ENCODE data around the gene CLDND1.

CLDND1 gene

DNA sequence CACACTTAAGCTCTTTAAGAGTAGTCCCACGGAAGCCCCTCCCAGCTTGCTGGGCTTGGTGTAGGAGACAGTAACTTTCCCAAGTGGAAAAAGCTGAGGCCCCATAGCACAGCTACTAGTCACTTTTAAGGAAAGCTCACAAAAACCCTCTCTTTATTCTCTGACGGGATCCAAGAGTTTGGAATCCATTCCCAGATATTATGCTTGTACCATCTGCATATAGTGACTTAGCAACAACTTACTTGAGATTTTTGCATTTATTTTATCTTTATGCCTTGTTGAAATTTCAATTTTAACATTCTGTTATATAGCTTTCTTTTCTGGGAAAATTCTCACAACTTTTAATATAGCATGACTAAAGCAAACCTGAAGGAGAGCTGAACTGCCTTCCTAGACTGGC is 28.5 kb upstream of the CLDND1 start:
- no peak for DNase-seq

DNA sequence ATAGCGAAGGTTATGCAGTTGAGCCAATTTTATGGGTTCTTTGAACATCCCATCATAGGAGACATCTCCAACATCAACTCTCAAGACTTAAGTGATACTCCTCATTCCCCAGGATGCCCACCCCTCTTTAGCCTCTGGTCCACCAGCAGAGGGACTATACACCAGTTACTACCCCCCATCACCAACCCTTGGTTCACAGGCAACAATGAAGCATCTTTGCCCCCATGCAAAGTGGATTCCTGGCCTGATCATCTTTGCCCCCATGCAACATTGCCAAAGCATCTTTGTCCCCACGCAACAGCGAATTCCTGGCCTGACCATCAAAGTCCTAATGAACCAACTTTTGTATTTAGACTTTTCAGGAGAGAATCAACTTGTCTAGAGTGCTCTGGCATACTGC is 28.1 kb upstream of the CLDND1 start:
- DNase-seq: no peak

DNA sequence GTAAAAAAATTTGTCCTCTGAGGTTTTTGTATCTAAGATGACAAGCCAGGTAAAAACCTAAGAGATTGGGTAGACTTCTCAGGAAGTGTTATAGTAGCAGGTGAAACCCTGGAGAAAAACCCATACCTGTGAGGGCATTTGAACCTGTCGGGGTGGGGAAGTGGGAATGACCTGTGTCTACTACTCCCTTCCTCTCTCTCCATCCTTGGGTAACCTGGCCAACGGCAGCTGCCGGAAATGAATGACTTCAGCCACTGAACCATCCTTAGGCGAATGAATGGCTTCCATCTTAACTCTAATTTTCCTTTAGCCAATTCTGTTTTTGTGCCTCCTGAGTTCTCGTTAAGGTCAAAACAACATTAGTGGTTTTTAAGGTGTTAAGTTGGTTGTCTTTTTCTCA is 25.8 kb upstream of the CLDND1 start:
- DNase-seq: no peak

DNA sequence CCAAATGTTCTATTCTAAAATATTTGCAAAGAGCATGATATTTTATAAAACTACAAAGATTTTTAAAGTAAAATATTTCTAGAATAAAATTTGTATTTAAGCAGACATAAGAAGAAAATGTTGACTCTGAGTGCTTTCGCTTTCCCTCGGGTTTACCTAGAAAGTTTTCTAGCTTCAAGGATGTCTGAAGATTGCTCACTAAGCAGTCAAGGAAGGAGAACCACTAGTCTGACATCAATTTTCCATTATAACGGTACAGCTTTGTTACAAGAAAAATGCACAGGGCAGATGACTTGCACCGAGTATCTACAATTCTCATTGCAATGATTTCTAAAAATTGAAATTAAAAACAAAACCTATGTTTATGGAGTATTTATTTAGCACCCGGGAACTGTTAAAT is 23.2 kb upstream of the CLDND1 start:
- DNase-seq: no peak

DNA sequence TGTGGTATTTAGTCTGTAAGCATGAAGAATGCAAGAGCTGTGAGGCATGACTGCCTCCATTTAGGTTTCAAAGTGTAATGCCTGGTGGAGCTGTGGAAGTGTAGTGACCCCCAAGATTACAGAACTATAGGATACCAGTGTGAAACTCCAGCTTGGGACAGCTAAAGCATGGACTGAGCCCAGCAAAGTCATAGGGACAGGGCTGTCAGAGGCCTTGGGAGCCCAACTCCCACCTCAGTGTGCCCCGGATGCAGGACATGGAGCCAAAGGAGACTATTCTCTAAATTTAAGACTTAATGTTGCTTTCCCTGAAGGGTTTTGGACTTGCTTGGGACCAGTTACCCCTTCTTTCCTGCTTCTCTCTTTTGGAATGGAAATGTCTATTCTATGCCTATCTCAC is 19.9 kb upstream of the CLDND1 start:
- DNase-seq: no peak

DNA sequence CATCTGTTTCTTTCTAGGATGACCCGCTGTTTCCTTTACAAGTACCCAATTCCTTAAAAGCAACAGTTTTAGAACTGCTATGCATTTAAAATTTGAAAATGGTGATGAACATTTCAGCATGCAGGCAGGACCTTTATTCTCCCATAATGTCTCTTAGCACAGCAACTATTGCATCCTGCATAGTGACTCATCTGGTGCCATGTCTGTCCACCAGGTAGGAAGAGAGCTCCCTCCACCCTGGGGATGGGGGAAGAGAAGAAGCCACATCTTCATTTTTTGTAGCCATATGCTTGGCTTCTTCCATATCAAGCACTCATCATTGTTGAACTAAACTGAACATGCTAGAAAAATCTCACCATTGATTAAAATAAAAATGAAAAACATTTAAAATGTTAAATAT is 19.0 kb upstream of the CLDND1 start:
- no peak for DNase-seq

DNA sequence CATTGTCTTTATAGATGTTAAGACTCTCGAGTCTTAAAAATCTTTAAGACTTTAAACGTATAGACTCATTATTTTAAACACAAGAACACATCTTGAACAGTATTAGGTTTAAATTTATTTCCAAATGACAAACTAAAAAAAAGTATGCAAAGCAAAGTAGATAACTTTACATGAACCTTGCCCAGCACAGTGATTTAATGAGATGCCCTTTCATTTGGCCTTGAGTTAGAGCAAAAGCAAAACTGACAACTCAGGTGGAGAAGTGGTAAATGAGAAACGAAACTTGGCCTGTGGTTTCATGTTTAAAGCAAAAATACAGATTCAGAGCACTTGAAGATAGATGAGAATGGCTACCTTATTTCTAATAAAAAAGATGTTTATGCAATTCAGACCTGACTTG is 17.6 kb upstream of the CLDND1 start:
- DNase-seq: no peak

DNA sequence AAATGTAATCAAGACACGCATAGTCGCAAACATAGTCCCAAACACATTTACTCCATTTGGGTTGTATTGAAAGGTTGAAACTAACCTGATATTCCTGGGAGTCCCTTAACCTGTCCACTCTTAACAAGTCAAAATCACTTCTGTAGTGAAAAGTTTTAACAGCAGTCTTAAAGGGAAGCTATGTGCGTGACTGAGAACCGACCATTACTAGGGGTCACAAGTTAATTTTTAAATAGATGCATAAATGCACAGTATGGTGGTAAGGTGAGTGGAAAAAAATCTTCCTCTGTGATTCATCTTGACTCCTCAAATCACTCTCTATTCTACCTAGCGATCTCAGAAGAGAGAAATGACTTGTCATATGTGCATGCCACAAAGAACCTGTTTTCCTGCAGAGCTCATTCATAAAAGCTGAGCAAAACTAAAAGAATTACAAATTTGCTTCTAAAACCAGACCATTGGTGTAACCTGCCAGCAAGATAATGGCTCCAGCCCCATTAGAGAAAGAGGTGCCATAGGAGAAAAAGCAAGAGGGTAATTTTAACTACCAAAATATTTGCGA is 13.8 kb upstream of the CLDND1 start:
- no peak for DNase-seq

DNA sequence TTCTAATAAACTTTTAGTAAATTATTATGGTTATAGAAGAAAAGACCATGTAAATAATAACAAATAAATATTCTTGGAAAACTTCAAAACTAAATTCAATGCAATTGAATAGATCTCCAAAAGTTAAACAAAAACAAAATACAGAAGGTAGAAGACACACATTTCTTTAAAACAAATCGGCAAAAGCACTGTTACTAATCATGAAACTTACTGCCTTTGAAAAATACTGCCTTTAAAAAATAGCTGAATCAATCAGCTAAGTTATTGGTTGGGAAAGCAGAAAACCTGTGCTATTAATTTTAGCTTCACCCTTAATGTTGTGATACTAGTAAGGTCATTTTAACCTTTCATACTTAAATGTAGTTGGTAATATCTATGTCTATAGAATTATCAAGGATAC is 12.0 kb upstream of the CLDND1 start:
- no peak for DNase-seq

DNA sequence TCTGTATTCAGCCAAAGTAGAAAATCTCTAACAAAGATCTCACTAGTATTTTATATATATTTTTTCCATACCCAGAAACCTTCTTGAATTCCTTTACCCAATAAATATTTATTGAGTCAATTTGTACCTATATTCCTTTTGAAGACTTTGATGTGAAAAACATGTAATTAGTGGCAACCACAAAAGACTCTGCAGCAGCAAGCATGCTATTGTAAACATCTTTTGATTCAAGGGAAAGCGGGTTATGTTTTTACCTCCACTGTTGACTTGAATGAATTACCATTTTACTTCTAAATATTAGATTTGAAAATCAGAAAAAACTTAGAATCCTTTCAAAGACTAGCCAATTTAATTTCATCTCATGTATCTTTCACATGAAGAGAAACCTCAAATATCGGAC is 11.5 kb upstream of the CLDND1 start:
- DNase-seq: no peak

DNA sequence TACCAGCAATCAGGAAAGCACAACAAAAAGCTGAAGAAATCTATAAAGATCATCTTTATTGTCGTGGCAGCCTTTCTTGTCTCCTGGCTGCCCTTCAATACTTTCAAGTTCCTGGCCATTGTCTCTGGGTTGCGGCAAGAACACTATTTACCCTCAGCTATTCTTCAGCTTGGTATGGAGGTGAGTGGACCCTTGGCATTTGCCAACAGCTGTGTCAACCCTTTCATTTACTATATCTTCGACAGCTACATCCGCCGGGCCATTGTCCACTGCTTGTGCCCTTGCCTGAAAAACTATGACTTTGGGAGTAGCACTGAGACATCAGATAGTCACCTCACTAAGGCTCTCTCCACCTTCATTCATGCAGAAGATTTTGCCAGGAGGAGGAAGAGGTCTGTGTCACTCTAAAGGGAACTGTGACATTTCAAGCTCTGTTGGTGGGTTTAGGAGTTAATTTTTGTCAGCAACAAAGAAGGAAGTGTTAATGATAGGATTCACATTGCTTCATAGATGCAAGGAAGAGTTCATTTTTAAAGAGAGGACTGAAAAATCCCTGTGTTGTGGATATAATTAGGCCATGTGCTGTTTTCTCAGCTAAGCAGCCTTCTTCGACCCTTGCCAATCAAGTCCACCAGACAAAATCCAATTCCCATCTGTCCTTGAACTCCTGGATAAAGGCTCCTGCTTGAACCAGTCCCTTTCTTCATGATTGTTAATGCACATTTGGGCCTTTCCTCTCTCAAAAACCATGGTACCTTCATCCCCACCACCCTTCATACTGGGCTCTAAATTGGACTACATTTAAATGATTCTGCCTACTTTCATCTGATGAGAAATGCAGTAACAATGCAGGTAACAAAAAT is 10.2 kb upstream of the CLDND1 start:
- no peak for DNase-seq

DNA sequence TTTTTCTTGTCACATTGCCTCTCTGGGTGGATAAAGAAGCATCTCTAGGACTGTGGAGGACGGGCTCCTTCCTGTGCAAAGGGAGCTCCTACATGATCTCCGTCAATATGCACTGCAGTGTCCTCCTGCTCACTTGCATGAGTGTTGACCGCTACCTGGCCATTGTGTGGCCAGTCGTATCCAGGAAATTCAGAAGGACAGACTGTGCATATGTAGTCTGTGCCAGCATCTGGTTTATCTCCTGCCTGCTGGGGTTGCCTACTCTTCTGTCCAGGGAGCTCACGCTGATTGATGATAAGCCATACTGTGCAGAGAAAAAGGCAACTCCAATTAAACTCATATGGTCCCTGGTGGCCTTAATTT is 9.6 kb upstream of the CLDND1 start:
- DNase-seq: no peak

DNA sequence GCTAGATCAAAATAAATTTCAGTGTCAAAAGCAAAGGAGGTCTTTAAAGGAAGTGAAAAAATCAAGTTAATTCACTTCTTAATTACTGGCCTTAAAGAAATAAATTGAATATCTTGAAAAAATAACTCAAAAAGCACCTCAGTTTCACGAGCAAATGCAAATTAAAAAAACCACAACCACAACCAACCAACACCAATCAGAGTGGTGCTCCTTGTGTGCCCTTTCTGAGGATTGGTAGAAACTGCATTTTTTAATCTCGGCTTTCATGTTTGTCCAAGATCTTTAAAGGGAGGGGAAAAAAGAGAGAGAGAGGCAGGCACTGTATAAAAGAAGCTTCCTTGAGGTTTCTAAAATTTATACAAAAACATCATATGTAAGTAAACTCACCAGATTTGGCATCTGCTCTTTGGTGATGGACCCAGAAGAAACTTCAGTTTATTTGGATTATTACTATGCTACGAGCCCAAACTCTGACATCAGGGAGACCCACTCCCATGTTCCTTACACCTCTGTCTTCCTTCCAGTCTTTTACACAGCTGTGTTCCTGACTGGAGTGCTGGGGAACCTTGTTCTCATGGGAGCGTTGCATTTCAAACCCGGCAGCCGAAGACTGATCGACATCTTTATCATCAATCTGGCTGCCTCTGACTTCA is 9.0 kb upstream of the CLDND1 start, which contains the start of gene GPR15:
Gene GPR15, plus strand, starts transcription at position 357 of the 653 bp plus-strand sequence. Its CDS starts 56 bp downstream, at position 413.
- no peak for DNase-seq

DNA sequence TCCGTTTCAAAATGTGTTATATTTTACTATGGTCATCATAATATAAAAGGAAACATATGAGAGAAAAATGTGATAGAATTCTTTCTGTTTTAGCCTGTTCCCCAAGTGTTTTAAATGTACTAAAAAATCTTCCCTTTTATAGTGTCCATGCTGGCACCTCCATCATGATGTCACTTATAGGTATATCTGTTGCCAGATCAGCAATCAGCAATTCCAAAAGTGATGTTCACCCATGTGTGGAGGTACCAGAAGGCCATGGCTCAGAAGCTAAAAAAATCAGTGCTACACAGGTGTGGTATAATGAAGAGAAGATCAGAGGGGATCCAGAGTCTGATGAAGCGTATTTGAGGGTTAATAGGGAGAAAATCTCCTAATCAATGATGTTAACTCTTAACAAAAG is 8.0 kb upstream of the CLDND1 start:
- DNase-seq: no peak

DNA sequence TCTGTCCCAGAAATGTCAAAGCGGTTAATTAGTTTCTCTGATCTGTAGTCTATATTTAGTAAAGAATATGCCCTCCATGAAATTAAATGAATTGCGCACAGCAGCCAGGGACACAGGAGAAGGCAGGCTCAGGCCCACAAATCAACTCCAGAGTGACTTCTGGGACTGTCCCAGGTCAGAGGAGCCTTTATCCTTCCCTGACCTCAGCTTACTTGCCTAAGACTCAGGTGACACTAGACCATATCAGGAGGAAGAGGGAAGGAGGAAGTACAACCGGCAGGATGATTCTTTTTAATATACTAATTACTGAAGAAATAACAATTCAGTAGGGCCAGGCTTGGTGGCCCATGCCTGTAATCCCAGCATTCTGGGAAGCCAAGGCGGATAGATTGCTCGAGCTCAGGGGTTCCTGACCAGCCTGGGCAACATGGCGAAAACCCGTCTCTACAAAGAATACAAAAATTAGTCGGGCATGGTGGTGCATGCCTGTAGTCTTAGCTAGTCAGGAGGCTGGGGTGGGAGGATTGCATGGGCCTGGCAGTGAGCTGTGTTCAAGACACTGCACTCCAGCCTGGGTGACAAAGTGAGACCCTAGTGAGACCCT is 7.3 kb upstream of the CLDND1 start:
- peak in 1 of 2 donors; percentile 13 for DNase-seq

DNA sequence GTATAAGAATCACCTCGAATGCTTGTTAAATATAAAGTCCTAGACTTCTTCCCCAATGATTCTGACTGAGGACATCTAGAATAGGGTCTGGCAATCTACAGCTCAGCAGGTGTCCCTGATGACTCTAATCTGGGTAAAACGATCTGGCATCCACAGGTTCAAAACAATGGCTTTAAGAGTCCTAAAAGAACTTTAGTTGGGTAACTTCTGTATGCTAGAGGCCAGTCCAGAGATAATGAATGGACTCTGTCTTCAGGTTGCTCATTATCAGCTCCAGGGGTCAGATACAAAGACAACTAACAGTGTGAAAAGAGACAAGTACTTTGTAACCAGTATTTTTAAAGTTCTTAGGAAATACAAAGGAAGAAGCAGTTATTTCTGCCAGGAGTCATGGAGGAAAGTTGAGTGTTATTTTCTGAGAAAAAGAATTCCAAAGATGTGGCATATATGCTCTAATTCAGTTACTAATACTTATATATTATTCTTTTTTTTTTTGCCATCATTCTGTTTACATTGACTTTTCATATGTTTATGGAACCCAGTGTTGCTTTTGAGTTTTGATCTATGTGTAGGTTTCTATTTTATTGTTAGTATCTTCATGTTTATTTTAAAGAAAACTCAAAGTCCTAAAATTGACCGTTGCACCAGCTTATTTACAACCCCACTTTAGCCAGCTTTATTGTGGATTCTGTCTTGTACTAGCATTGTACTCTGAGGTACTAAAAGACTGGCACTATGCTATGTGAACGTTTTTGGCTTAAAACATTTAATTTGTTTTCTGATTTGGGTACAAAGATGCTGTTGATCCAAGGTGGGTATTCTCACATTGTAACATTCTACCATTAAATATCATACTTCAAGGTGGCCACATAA is 6.0 kb upstream of the CLDND1 start:
- no peak for DNase-seq

DNA sequence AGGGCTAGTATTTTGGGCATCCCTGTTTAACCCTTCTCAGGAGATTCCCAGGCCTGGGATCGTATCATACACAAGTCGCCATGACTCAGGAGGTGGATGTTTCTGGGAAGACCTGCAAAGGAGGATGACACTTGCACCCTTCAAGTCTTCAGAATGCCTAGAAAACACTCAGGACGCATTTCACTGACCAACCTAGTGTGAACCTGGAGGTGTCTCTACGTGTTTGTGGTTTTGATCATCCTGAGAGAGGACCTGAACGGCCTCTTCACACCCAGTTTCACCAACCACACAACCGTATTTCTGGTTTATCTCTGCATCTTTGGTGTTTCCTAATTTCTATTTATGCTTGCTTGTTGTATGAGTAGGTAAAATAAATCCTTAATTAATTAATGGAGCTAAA is 2.8 kb upstream of the CLDND1 start:
- no peak for DNase-seq

DNA sequence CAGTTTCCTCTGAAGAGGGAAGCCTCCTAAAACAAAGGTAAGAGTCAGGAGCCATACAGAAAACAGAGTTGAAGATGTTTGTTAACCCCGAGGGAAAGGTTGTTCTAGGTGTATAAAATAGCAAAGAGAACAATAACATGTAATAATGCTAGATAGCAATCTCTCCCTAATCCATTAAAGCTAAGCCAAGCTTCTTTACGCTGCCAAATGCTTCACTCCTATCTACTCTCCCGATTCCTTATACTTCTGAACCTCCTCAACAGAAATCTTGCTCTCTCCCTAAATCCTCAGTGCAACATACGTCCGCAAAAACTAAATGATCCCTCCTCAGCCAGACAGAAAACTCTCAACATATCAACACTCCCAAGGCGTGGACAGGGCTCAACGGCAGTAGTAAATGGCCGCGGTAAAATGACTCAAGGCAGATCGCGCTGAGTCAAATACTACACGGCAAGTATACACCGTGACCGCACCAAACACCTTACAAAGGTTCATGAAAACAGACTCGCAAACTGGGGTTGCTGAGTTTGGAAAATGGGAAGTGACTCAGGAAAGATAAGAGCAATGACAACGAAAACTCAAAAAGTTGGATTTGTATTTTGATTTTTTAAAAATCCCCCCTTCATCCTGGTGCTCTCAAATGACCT is 682 bp downstream of the CLDND1 start:
- DNase-seq: peak; percentile 16

DNA sequence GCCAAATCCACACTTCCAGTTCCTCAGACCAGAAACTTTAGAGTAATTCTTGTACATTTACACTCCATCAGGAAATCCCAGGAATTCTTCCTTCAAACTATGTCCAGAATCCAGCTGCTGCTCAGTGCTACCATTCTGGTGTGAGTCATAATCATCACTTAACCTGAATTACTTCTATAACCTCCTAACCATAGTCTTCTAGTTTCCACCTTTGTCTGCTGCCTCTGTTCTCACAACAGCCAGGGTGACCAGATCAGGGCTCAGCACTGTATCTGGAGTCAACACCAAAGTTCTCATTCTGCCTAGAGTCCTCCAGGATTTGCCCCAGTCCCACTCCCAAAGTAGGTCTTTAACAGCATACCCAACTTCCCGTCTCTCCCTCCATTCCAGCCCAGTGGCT is 3.4 kb downstream of the CLDND1 start:
- no peak for DNase-seq

DNA sequence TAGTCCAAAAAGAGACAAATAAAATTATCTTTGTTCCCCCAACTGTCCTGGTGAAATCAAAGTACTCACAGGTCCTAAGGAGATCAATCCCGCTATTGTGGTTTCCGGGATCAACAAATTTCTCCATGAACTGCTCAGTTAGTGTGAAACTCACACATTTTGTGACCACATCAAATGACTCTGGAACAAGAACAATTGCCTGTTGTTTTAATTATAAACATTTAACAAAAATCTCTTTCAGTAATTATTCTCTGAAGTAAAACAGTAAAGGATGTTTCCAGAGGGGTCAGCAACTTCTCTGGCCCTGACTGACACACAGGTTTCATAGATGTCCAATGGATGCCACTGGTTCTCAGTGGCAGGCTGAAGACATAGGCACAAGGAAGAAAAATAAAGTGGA is 3.9 kb downstream of the CLDND1 start:
- no peak for DNase-seq

DNA sequence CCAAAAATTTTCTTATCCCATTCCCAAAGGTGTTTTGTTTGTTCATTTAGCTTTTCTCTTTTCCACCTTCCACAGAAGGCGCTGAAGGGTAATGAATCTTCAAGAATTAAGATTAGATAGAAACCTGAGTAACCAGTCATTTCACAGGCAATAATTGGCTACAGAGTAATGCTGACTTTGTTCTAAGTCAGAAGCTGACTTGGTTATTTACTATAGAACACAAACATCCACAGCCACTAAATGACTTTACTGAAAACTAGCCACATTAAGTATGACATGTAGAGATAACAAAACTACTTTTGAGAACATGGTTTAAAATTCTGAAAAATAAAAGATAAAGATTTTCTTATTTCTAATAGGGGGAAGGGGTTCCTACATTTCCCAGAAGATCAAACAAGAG is 7.8 kb downstream of the CLDND1 start:
- DNase-seq: no peak

DNA sequence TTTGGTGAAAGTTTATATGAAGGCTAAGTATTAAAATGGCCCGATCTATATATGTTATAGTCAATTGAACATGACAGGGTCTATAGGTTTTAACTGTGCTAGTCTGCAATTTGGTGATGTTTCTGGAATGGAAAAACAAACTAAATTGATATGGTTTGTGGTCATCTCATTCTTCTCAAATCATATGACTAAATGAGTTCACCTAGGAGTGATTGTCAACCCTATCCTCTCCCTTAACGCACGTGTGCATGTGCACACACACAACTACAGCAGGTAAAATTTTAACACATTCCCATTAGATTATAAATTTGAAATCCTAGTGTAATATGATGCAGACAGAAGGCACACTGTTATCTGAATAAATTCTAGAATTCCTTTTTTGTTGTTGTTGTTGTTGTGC is 9.0 kb downstream of the CLDND1 start:
- DNase-seq: no peak

All from inflammatory macrophage treated with lipopolysaccharide for 1 hour (primary cell).